Activated CD8-positive, alpha-beta memory T cell treated with anti-CD3 and anti-CD28 coated beads, Interleukin-2, amount 50 U/mL, for 48 hours (primary cell): ENCODE data around the gene SRP9.
"Not testable (repeated sequence)": the region's sequence is repeated elsewhere in the genome, so short reads cannot be mapped to it uniquely, and the experiment has no call there.

ENCODE experiments used
- DNase-seq: peaks from one replicate; pipeline ENCODE4 v3.0.0-alpha.2; 2020

The SRP9 gene

DNA sequence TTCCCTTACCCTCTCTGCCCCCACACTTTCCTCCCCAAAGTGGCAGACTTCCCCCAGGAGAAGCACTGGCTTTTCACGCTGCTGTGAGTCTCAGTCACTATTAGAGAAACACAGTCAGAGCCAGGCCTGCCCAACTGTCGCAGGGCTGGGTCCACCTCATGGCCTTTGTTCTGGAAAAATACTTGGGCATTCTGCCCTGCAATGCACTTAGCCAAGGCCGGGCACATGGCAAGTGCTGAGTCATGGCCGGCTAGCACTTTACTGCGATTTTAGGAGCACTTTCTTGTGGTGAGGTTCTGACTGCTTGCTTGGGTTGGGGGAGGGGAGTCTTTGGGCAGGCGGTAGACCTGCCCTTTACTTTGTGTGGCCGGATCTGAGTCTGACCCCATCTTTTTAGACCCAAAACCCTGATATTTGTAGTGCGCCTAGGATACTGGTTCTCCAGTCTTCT is 40.0 kb downstream of the SRP9 start:
- no peak for DNase-seq

DNA sequence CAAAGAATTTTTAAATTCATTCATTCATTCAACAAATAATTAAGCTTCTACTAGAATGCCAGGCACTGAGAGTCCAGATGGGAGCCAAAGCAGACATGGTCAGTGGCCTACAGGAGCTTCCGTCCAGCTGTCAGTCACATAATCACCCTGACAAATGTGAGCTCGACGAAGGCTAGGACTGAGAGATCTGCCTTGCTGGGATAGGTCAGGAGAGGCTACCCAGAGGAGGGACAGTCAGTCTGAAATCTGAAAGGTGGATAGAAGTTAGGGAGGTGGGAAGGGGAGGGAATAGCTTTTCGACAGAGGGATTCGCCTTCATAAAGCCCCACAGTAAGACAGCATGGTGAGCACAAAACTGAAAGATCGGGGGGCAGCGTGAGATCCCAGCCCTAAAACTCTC is 40.6 kb downstream of the SRP9 start:
- DNase-seq: no peak

DNA sequence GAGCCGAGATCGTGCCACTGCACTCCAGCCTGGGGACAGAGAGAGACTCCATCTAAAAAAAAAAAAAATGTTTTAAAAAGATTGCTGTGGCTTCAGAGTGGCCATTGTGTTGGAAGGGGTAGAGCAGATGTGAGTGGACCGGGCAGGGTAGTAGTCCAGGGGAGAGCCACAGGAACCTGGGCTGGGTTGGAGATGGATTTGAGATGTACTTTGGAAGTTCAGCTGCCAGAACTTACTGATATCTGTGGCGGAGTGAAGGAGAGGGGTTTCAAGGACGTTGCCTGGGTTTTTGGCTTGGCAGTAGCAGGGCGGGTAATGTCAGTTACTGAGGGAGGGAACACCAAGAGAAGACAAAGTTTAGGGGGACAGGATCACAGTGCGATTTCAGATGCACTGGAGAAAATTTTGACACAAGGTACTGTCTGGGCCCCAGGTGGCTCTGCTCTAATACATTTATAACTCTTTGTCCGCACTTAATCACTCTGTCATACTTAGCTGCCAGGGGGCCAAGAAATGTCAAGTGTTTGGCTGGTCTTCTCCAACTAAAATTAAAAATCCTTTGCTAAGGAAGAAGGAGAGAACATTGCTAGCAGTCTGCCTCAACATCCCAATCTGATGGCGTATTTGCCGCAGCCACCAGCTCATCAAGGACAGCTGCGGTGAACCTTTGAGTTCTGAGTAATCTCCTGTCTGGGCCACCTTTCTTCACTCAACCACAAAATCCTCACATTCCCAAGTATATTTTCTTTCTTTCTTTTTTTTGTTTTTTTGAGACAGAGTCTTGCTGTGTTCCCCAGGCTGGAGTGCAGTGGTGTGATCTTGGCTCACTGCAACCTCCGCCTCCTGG is 41.9 kb downstream of the SRP9 start:
- no peak for DNase-seq

DNA sequence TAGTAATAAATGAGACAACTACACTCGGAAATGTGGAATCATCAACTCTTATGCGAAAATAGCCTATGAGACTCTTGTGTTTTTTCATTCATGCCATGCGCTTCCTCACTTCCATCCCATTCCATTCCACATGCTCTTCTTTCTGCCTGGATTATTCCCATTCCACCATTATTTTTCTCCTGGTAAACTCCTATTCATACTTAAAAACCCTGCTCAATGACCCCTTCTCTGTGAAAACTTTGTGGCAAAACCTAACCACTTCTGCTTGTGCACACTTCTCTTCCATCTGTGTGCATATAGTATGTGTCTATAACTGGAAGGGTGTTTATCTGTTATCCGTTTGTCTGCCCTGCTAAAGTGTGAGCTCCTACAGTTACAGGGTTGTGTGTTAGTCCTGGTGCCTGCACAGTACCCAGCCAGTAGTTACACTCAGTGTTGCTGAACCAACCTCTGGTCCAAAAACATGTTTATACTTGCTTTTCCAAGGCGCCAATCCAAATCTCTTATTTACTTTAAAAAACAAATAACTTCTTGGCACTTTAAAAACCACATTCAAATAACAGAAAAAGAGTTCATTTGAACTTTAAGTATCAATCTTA is 43.0 kb downstream of the SRP9 start:
- no peak for DNase-seq

DNA sequence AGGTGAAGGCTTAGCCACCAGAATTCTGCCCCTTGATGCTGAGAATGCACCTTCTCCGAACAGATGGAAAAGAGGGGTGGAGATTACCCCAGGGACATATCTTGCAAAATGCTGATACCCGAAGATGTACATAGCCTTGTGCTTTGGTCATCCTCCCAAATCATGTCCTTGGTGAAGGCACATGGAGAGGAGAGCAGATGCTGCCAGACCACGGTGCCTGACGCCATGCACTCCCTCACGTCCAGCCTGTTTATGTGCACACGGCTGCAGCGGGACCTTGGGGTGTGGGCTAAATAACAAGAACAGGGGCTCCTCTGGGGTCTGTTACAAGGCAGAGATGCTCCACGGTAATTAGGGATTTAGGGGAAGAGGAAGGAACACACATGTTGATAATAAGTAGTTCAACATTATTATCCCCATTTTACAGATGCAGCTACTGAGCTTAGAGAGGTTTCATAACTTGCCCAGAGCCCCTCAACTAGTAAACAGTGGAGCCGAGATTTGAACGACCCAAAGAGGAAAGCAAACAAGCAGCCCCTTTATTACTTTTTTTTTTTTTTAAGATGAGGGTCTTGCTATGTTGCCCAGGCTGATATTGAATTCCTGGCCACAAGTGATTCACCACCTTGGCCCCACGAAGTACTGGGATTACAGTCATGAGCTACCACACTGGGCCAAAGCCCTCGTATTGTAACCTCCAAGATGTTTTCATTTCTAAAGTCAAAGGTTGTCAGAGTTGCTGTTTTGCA is 45.2 kb downstream of the SRP9 start:
- DNase-seq: no peak

DNA sequence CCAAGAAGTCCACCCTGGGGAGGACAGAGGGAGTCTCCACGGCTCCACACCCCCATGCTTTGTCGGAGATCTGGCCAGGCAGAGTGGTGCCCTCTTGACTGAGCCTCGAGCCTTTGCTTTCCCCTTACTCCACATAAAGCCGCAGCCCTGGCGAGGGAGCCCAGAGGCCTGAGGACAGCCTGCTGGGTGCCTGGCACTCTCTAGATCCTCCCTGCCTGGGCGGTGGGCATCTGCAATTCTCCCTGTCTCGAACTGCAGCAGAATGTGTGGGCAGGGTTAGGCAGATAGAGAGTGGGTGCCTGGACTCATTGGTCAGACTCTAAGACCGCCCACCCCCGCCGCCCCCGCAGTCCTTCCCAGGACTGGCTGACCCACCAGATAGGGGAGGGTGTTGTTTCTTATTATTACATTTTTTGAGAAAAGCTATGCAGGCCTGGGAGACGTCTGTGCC is 46.2 kb downstream of the SRP9 start:
- DNase-seq: no peak

DNA sequence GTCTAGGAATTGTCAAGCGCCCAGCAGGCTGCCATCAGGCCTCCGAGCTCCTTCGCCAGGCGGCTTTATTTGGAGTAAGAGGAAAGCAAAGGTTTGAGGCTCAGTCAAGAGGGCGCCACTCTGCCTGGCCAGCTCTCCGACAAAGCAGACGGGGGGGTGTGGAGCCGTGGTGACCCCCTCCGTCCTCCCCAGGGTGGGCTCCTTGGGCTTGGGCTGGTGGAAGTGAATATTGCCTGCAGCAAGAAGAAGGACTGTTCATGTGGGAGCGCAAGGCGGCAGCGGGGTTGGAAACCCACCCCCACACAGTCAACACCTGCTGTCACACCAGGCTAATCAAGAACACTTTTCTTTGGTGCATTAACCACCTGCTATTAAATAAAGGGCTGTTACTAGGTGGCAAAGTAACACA is 46.9 kb downstream of the SRP9 start:
- no peak for DNase-seq

DNA sequence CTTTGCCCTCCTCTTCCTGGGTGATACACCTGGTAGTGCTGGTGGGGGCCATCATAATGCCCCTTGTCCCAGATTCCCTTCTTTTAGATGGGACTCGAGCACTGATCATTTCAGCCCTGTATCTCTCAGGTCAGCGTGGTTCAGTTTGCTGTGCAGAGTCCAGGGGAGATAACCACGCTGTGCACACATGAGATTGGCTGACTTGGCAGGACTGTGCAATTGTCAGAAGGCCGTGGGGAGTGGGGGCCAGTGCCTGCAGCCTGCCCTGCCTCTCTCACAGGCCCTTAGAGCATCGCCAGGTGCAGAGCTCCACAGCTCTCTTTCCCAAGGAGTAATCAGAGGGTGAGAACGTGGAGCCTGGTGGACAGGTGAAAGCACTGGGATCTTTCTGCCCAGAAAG is 47.5 kb downstream of the SRP9 start:
- DNase-seq: no peak

DNA sequence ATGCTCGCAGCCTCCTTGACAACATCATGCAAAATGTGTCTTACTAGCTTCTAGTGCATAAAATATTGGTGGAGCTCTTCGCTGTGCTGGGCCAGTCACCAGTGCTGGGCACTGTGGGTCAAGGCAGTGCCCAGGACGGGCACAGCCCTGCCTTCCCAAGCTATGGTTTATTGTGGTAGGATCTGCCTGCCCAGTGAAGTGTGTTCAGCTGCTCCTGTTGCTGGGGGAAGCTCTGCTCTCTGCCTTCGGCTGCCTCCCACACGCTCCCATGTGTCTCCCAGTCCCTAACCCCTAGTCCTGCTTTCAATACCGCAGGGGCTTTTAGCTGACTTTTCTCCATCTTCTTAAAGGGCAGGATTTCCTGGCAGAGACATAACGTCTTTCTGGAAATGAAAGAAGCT is 48.0 kb downstream of the SRP9 start:
- no peak for DNase-seq

DNA sequence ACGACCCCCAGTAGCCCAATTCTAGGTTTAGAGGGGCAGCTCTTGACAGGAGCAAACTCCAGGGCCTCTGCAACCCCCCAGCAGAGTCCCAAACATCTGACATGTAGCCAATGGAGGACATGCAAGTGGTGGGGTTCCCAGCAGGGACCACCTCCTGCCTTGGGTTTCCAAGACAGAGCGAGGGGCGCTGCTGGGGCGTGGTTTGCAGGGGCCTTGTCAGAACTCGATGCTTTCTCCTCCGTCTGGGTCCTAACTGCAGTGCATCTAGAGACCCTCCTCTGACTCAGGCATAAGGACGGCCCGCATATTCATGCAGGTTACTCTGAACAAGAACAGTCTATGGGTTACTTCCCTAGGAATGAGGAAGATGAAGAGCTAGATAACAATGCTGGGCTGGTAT is 49.5 kb downstream of the SRP9 start:
- DNase-seq: no peak

DNA sequence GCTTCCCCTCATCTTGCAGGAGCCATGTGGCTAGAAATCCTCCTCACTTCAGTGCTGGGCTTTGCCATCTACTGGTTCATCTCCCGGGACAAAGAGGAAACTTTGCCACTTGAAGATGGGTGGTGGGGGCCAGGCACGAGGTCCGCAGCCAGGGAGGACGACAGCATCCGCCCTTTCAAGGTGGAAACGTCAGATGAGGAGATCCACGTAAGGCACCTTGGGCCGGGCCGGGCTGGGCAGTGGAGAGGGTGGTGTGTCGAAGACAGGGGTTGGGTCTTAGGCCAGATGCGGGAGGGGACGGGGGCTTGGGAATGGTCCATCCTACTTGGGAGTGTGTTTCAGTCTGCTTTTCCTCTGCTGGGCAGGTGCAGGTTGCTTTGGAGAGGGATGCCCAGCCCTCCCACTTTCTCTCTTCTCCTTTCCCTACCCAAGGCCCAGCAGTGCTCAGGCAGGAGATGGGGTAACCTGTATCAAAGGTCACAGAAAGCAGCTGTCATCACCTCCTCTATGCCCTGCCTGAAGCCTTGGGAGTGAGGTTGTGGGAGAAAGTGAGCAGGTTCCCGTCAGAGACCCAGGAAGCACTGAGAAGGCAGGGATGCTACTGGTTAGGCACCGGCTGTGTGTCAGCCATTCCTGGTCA is 51.2 kb downstream of the SRP9 start:
- DNase-seq: no peak

DNA sequence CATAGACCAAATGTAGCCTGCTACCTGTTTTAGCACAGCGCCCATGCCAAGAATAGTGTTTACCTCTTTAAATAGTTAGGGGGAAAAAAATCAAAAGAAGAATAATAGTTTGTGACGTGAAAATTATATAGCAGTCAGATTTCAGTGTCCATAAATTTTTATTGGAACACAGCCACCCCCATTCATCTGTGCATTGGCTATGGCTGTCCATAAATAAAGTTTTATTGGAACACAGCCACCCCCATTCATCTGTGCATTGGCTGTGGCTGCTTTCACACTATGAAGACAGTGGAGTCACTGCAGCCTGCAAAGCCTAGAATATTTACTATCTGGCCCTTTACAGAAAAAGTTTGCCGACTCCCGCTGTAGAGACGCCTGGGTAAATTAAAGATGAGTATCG is 53.2 kb downstream of the SRP9 start:
- DNase-seq: no peak

DNA sequence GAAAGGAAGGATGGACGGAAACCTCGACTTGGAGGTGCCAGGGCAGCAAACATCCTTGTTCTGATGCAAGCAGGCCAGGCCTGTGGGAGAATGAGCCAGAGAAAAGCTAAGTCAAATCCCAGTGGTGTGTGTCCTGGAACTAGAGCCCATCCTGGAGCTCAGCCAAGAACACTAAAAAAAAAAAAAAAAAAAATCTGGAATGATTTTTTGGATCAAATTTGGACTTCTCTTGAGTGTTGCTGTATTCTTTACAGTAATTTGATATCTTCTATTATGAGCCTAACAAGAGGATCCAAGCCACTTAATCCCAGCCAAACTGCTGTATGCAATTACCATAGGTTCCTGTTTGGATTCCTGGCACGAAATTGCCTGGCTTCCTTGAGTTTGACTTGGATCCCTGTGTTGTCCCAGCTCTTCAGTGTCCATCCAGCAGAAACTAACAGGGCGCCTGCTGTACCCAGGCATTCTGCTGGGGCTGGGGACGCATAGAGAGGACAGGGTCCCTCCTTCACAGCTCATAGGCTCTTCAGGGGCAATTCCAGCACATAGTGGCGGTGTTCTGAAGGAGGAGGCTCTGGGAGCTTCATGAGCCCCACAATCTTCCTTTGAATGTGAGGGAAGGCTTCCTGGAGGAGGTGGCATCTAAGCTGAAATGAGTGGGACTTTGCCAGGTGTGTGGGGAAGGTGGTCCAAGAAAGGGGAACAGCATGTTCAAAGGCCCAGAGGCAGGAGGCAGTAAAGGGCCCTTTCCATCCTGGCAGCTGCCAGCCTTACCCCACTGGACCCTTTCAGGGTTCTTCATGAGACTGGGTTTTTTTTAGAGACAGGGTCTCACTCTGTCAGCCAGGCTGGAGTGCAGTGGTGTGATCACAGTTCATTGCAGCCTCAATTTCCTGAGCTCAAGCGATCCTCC is 57.0 kb downstream of the SRP9 start:
- no peak for DNase-seq

DNA sequence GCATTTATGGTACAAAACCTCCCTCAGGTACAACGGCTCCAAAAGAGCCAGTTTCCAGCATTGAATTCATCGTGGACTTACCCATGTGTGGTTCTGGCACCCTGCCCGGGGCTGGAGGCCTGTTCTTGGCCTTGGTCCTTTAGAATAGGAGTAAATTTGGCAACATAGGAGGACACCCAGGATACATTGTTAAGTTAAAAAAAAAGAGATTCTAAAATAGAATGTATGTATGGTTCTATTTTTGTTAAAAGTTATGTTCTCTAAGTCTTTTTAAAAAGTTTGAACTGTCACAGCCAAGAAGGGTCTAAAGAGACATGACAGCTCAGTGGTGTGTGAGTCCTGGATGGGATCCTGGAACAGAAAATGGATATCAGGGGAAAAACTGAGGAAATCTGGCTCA is 58.2 kb downstream of the SRP9 start:
- no peak for DNase-seq

DNA sequence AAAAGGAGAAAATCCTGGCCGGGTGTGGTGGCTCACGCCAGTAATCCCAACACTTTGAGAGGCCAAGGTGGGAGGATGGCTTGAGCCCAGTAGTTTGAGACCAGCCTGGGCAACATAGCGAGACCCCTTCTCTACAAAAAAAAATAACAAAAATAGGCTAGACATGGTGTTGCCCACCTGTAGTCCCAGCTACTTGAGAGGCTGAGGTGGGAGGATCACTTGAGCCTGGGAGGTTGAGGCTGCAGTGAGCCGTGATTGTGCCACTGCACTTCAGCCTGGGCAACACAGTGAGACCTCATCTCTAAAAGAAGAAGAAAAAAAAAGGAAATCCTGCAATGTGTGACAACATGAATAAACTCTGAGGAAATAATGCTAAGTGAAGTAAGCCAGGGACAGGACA is 58.7 kb downstream of the SRP9 start:
- not testable (repeated sequence) for DNase-seq

DNA sequence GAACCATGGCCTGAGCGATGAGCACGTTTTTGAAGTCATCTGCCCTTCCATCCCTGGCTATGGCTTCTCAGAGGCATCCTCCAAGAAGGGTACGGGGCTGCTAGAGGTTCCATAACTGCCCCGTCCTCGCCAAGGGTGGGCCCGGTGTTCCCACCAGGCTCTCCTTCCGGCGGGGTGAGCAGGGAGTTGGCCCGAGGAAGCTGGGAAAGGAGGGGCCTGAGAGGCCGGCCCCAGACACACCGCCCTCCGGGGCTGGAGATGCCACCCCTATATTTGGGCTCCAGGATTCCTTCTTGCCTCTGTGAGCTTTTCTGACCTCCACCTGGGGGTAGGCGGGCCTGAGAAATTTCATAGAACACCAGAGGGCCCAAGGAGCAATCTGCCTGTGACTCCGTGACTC is 61.2 kb downstream of the SRP9 start:
- no peak for DNase-seq
